NCI-H2171 treated with DMSO at 0.1 percent for 48 hours (cell line): ENCODE measurements around the gene RAB29.
"Not testable (repeated sequence)": the region's sequence is repeated elsewhere in the genome, so short reads cannot be mapped to it uniquely, and the experiment has no call there.

Source experiments
- DNase-seq: peaks from one replicate; lab custom pipeline; 2025; lab: John Stamatoyannopoulos, UW

Gene RAB29, protein sequence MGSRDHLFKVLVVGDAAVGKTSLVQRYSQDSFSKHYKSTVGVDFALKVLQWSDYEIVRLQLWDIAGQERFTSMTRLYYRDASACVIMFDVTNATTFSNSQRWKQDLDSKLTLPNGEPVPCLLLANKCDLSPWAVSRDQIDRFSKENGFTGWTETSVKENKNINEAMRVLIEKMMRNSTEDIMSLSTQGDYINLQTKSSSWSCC

DNA sequence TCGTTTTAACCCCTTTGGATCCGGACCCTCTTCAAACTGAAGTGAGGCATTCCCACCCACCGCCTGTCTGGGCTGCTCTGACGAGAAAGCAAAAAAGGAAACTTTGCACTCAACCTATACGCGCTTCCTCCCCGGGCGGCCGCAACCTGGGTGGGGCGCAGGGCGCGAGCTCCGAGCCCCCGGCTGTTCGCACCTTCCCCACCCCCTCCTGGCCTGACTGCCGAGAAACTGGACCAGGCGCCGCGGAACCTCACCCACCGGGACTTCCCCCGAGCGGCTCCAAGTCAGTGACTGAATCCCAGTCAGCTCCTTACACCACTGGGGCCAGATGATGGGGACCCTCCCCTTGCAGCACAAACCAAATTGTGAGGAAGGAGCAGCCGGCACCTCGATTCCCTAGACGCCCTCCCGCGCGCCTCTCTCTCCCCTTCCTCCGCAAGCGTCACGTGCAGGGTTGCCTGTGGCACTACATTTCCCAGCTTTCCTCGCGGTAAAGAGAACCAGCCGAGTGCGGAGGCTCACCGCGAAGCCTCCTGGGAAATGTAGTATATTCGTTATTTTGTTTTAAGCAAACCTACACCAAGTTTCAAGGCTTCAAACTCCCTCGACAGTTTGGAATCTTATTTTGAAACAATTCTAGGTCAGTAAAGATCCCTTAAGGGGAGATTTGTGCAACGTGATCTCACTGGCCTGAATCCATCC, at the start of gene RAB29:
Gene RAB29, minus strand, starts transcription at position 468 of the 702 bp plus-strand sequence. CDS start 526 bp downstream, outside the sequence.
- peak; percentile 88 for DNase-seq

DNA sequence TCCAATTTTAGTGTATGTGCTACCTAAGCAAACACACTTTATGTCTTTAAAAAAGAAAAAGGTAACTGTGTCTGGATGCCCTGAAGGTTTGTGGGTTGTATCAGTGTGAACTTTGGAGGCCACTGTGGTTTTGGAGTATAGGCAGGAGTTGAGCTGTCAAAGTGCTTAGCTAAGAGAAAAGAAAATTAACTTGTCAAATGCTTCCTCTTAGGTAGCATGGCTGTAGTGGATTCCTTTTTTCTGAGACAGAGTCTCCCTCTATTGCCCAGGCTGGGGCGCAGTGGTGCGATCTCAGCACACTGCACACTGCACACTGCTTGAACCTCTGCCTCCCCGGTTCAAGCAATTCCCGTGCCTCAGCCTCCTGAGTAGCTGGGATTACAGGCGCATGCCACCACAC, 48.9 kb upstream of the RAB29 start:
- no peak for DNase-seq

DNA sequence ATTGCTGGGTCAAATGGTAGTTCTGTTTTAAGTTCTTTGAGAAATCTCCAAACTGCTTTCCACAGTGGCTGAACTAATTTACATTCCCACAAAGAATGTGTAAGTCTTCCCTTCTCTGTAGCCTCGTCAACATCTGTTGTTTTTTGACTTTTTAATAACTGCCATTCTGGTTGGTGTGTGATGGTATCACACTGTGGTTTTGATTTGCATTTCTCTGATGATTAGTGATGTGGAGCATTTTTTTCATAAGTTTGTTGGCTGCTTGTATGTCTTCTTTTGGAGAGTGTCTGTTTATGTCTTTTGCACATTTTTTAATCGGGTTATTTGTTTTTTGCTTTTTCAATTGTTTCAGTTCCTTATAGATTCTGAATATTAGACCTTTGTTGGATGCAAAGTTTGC, 48.0 kb upstream of the RAB29 start:
- not testable (repeated sequence) for DNase-seq

DNA sequence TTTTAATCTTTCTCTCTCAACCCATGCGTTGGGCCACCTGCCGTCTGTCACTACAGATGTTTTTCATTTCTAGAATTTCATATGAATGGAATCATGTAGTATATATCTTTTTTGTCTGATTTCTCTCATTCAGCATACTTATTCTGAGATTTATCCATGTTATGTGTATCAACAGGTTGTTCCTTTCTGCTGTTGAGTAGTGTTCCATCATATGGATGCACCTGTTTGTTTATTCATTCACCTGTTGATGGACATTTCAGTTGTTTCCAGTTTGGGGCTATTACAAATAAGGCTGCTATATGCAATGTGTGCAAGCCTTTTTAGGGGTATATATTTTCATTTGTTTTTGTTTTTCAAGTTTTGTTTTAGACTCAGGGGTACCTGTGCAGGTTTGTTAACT, 47.1 kb upstream of the RAB29 start:
- no peak for DNase-seq

DNA sequence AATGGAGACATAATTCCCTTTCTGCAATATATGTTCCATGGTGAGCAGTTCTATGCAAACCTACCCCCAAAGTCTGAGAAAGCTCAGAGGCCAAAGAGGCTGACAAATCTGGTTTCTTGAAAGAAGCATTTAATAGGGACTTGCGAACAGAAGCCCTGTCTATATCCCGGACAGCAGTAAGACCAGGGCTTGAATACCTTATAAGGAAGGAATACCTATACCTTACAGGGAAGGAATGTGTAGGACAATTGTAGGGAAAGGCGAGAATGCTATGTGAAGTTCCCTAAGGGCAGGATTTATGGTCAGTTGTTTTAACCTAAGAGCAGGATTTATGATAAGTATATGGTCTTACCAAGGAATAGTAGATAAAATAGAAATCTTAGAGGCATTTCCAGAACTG, 42.7 kb upstream of the RAB29 start:
- DNase-seq = no peak

DNA sequence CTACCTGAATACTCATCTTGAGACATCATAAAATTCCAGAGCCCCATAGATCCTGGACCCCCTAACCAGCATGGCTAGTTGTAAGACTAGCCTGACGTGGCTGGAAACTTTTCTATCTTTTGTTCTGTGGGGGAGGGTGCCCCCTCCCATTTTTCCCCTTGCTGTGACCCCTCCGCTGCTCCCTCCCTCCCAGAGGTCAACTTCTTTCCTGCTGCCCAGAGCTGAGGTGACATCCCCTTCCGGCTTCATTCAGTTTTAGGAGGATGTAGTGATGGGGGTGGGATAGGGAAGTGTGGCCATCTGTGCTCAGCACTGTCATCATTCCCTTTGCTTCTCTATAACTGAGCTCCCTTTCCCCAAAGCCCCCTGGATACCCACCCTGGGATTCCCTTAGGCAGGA, 42.1 kb upstream of the RAB29 start:
- DNase-seq = no peak

DNA sequence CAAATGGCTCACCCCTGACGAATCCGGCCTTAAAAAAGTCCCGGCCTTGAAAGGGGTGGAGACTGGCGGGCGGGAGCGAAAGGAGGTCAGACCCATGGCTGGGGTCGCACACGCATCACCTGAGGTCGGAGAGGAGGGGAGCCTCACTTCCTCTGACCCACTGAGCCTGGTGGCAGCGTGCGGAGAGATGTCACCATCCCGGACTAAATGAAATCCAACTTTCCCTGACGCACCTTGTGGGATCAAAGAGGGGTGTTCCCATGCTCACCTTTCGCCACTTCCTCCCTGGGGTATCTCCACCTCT, 38.4 kb upstream of the RAB29 start:
- no peak for DNase-seq

DNA sequence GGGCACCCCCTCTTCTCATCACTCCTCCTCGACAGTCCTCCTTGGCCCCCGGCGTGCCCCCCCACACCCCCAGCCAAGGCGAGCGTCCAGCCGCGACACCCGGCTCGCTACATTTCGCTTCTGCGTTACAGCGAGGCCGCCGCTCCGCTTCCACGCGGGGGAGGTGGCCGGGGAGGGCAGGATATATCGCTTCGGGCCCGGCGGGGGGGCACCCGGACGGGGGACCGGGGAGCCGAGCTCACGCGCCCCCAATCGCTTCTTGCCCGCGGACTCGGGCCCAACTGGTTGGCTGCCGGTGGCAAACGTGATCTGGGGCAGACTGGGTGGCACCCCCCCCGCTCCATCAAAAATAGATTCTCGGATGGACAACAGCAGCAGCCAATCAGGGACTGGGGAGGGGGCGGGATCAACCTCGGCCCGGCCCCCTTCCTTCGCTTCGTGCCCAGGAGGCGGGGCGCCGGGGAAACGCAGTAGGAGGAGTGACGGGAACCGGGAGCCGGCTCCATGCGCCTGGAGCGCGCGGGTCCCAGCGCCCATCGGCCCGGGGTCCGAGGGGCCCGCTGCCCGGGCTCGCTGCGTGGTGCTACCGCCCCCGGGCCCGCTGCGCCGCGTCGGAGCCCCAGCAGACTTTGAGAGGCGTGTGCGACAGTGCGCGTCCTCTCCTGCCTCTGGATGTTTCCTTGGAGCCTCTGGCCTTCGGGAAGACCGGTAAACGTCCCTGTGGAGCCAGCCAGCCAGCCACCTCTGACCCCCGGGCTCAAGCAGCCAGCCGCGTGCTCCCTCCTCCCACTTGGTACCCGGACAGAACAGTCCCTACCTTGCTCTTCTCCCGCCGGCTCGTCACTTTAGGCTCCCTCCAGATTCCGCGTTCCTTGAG, 37.8 kb upstream of the RAB29 start, which contains the start of gene SLC41A1:
Gene SLC41A1, minus strand, starts transcription at position 321 of the 877 bp plus-strand sequence. CDS start 2,757 bp downstream, outside the sequence.
- peak; percentile 94 for DNase-seq

DNA sequence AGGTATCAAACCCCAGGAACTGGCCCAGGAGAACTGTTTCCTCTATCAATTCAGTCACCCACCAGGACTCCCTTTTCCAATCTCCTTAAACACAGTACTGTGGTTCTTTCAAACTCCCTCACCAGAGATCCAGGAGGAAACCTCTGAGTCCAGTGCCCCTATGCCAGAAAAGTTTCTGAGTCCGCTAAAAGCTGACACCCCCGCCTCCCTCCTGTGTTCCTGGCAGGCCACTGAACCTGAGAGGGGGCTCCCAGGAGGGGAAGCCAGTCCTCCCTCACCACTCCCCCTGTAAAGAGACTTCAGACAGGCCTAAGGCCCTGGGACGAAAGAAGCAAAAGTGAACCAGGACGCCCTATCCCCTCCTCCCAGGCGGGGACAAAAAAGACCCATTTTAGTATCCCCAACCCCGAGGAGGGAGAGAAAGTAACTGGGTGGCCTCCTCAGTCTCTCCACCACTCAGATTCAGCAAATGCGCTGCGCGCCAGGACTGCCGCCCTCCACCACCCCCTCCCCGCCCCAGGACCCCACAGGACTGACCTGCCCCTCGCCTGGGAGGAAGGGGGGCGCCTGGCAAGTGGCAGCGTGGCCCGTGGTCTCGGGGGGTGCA, 37.1 kb upstream of the RAB29 start:
- DNase-seq = peak; percentile 14

DNA sequence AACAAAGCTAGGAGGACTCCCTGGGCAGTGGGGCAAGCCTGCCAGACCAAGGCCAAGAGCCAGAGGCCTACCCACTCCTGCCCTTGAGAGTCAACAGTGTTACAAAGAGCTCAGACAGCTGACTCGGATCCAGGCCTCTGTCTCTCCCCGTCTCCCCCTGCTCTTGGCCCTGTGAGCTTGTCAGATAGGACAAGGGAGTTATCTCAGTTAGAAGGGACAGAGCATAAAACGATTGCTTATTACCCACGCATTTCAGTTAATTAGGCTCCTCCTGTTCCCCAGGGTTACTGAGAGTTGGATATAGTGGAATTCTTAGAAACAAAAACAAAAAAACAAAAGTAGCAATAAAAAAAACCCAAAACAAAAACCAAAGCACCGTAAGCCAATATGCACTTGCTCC, 36.4 kb upstream of the RAB29 start:
- DNase-seq = no peak

DNA sequence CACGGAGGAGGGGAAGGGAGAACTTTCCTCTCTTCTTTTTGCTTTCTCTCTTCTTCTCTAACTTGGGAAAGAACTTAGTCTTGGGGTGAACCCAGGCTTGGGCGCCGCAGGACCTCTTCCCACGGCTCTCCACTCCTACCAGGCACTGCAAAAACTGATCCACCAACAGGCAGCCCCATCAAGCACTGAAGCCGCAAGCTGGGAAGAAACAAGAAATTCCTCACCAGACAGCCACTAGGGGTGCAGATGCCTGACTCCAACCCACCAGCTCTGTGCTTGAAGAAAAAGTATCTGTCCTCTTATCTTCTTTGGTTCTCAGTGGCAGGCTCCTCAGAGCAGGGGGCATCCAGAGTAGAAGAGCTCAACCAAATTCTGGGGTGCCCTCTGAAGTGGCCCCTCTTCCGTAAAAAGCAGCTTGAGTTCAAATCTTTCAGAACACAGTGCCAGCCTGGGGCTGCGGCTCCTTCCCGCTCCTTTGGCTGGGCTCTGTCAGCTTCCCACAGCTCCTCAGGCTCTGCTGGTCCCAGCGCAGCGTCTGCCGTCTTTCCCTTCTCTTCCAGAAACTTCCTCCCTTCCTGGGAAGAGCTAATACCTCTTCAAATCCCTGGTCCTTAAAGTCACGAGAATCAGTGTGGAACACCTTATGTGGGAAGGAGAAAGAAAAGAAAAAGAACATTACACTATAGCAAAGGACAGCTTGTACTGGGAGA, 35.3 kb upstream of the RAB29 start:
- no peak for DNase-seq

DNA sequence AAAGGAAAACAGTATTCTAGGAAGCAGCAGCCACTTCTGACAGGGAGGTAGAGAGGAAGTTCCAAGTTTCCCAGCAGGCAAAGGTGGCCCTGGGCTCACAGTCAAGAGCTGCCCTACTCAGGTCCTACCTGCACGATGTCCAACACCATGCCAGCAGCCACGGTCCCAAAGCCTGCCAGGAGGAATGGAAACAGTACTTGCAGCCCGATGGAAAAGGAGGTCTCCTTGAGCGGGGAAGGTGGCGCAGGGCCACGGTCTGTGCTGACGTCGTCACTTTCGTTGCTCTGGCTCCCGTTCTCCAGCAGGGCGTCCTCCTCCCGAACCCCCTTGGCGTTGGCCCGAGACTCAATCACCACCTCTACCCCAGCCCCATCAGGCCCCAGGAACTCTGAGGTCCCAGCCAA, 34.7 kb upstream of the RAB29 start:
- no peak for DNase-seq

DNA sequence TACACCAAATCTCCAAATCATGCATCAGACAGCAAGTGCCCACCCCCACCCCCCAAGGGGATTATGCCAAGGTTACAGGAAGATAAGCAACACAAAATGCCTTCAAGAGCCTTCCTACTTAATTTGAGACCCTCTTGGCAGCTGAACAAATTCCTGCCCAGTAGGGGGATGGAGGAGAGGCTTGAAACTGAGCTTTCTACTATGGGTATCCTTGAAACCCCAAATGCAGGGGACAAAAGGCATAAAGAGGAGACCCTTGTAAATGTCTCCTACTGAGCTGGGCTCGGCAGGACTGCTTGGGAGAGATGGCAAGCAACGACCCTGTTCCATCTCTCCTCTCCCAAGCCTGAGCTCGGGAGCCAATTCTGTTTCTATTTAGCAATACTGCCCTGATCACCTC, 34.2 kb upstream of the RAB29 start:
- DNase-seq = no peak

DNA sequence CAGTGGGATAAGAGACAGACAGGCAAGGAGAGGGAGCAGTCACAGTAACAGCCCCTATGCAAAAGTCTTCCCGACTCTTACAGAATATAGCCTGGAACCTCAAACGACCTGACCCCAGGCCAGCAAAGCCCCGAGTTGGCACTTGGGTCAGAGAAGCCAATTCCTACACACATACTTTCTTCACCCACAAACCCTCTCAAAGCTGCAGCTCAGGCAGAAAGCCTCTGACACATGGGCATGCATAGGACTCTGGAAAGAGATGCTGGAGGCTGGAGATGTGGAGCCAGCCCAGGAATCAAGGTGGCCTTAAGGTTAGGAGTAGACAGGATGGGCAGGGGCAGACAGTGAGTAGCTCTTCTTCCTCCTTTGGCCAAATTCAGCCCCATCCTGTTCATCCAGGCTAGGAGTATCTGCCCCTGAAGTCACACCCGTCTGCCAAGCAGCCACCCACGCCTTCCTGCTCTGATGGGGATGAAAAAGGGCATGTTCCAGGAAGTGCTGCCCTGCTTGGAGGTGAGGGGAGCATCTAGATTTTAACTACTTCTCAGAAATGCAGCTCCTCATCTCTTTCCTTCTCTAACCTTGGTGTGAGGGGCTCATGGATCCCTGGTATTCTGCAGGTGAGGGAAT, 29.9 kb upstream of the RAB29 start:
- no peak for DNase-seq

DNA sequence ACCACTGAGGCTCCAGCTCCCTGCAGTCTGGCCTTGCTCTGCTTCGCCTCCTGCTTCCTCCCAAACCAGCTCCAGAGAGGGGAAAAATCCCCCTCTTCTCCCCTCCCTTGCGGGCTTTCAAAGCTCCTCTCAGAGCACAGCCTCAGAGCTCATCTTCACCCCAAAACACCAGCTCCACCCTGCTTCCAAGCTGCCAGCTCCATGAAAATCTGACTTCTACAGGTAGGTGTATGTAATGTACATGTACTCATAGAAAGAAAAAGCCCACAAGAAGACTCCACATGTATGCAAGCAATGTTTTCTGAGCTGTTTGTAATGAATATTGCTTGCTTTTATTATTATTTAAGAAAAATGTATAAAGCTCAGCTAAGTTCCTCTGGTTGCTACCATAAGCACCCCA, 29.3 kb upstream of the RAB29 start:
- no peak for DNase-seq

DNA sequence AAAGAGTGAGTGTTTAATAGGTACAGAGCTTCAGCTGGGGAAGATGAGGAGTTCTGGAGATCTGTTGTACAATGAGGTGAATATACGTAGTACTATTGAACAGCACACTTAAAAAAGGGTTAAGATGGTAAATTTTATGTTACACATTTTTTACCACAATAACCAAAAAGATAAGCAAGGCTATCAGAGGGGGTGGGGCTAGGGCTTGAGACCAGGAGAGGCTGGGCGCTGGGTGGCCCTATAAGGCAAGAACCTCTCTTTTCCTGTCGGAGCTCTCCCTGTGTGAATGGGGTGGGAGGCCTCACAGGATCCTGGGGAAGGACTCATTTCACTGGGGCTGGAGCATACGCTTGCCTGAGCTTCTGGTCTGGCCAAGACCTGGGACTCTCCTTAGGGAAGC, 28.7 kb upstream of the RAB29 start:
- no peak for DNase-seq

DNA sequence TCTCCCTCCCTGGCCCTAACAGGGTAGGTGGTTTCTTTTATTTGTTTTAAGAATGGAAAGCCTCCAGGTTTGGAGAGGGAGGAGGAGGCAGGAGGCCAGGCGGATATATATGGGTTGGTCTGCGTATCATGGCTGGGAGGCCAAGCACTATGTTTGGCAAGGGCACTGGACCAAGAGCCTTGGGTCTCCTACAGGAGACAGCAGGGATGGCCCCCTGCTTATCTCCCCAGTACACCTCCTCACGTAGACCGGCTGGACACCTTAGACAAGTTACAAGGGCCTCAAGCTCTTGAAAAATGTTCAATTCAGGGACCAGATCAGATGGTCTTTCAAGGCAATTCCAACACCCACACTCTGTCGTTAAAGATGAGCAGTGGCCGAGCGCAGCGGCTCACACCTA, 26.8 kb upstream of the RAB29 start:
- DNase-seq = no peak

DNA sequence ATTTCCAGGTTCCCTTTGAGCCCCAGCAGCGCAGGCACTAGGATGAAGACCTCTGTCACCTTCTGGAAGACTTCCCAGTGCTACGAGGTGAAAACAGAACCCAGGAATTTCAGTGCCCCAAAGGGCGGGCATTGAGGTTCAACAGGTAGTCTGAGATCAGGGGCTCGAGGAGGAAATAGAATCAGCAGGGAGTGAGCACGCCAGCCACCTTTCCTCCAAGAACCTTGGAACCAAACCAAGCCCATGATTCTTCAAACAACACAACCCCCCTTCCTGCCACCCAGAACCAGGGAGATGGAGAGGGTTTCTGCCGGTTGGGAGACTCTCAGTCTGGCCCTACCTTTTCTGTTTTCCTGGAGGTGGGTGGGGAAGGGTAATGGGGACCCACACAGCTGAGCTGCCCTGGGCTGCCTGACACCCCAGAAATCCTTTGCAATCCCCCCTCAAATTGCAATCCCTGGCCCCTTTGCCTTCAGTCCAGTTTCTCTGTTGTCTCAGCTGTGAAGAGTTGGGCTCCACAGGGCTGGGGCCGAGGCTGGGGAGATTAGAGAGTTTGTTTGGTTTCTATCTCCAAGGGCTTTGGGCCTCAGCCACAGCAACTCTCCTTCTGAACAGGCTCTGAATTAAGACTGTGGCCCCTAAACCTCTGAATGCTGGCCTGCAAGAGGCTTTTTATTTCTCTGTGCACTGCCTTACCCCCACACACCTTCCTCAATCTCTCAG, 25.9 kb upstream of the RAB29 start:
- DNase-seq = no peak

DNA sequence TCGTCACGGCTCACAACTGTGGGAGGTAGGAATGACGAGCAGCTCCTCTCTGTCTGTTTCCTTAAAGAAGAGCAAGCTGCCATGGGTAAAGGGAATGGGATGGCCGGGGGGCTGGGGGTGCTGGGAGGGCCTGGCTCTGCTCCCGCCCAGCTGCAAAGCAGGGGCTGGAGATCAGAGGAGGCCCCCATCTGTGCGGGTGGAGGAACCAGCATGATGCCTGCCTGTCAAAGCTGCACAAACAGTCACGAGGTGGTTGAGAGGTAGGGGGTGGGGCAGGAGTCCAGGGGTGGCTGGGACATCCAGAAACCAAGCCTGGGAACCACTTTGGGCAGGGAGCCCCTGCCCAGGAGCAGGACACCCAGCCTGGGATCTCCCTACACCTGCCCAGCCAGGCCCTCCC, 25.1 kb upstream of the RAB29 start:
- no peak for DNase-seq

DNA sequence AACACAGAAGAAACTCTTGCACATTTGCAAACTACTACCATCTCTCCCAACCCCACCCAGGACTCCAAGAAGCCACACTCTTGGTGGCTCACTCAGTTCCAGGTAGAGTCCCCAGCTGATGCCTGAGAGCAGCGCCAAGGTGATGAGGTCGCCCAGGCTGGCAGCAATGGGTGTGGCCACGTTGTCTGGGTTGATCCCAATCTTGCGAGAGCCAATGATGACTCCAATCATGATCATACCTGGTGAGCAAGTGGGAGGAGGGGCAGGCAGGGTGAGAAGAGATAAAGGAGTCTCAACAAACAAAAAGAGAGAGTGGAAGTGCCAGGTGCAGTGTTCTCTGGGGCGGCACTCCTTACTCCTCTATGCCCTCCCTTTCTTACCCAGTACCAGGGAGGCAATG, 23.3 kb upstream of the RAB29 start:
- no peak for DNase-seq

DNA sequence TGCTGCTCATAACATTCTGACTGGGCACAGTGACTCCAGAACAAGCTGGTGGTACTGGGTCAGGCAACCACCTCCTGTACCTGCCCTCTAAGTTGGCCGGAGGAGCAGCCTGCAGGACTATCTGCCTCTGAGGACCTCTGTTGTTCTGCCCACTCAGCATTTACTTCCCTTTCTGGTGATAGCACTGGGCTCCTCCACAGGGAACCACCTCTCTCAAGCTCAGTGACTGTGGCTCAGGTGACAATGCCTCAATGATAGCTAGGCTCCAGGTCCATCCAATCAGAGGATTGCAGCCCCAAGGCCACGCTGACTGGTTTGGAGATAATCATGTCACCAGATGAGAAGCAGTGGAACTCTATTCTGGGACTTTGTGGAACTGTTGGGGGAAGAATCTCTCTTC, 21.9 kb upstream of the RAB29 start:
- no peak for DNase-seq
